SK-MEL-5 (cell line): Measurements from ENCODE around the gene TTF1. TPM values are rescaled to one million over a fixed set of nuclear protein-coding genes. Genes with fewer than 3 reads are reported as not detected.
"Not testable (repeated sequence)": the region's sequence is repeated elsewhere in the genome, so short reads cannot be mapped to it uniquely, and the experiment has no call there.

Experiments
- DNase-seq: peaks from one replicate; pipeline ENCODE4 v3.0.0-alpha.2; 2016; ENCODE audit warnings: low read depth, low spot score
- in situ Hi-C: cut with HindIII; loops from 2 replicates; pipeline ENCODE4 v1.10.0; 2016; ENCODE audit warnings: low sequenced_read_pairs, high pct_unique_total_duplicates, low pct_unique_long_range_greater_than_20kb
- total RNA-seq: library from RNA; depleted of rRNA; stranded (reverse); fragments of >200 nt; shearing (Covaris generic); gene quantifications from 2 replicates; pipeline ENCODE4 v1.2.3, GENCODE V29; 2014

The TTF1 gene
- total RNA-seq, 1 experiment from 2014 or later, result 13.9 TPM

- DNase-seq, result no peak
- in situ Hi-C loops, result no loop called here
These were observed 24.6 kb downstream of the TTF1 start for GRCh38 chr9:132381966-132382541.

- DNase-seq, in situ Hi-C loops: not testable (repeated sequence)
These were observed 28.2 kb downstream of the TTF1 start for GRCh38 chr9:132378416-132378815.

GRCh38 chr9:132377769-132378168 is 28.9 kb downstream of the TTF1 start:
- in situ Hi-C loops, DNase-seq: not testable (repeated sequence)

GRCh38 chr9:132372177-132373095 is 34.2 kb downstream of the TTF1 start:
- DNase-seq, result peak; percentile 53
- in situ Hi-C loops, result no loop called here

GRCh38 chr9:132370592-132370991 is 36.0 kb downstream of the TTF1 start:
- no peak for DNase-seq
- in situ Hi-C loops, result no loop called here

GRCh38 chr9:132369421-132369820 is 37.2 kb downstream of the TTF1 start:
- in situ Hi-C loops, result no loop called here
- DNase-seq, result no peak

- no peak for DNase-seq
- in situ Hi-C loops, result no loop called here
These were observed 38.9 kb downstream of the TTF1 start for GRCh38 chr9:132367613-132368313.

- in situ Hi-C loops, result no loop called here
- DNase-seq, result no peak
These were observed 40.2 kb downstream of the TTF1 start for GRCh38 chr9:132366481-132366880.

GRCh38 chr9:132365986-132366385 is 40.7 kb downstream of the TTF1 start:
- DNase-seq, result no peak
- in situ Hi-C loops, result no loop called here

GRCh38 chr9:132364068-132364467 is 42.6 kb downstream of the TTF1 start:
- in situ Hi-C loops, result no loop called here
- no peak for DNase-seq

GRCh38 chr9:132357764-132358163 is 48.9 kb downstream of the TTF1 start:
- in situ Hi-C loops, result no loop called here
- no peak for DNase-seq

GRCh38 chr9:132356324-132356924 is 50.2 kb downstream of the TTF1 start:
- in situ Hi-C loops, result no loop called here
- DNase-seq, result no peak

- in situ Hi-C loops, result no loop called here
These were observed 51.8 kb downstream of the TTF1 start, which contains the start of gene SETX for GRCh38 chr9:132354637-132355355. SETX (minus strand) TSS chr9:132354986; CDS start chr9:132349428, 5,558 bp downstream.

GRCh38 chr9:132351404-132352045 is 55.1 kb downstream of the TTF1 start:
- in situ Hi-C loops, result no loop called here
- DNase-seq, result no peak

More at GRCh38 chr9:132354637-132355355, 51.8 kb downstream of the TTF1 start, which contains the start of gene SETX:
- DNase-seq, result peak; percentile 97

- in situ Hi-C loops, result no loop called here
- DNase-seq, result no peak
These were observed 55.8 kb downstream of the TTF1 start for GRCh38 chr9:132350861-132351315.

- in situ Hi-C loops, result no loop called here
- DNase-seq, result no peak
These were observed 58.0 kb downstream of the TTF1 start for GRCh38 chr9:132348676-132349075.

GRCh38 chr9:132346177-132346576 is 60.5 kb downstream of the TTF1 start:
- in situ Hi-C loops, result no loop called here
- no peak for DNase-seq
